ENCODE measurements around the gene NWD2. TPM values are rescaled to one million over a fixed set of nuclear protein-coding genes. Genes with fewer than 3 reads are reported as not detected.

The NWD2 gene
- total RNA-seq, 1 donor from 2014 or later: 1.5 TPM

DNA sequence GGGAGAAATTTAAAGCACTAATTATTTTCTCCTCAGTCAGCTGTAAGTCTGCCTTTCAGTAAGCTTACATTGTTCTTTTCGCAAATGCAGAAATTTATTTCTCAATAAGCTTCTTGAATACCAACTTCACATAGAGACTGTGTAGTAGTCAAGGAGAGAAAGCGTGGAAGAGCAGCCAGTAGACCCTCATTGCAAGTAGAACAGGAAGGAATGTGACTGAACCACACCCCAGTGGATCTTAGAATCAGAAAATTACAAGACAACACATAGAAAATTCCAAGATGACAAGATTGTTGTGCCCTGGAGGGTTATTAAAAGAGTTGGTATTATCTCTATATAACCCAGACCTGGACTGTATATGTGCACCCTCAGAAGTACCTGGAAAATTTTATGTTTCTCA, 224.7 kb downstream of the NWD2 start:
- TF ChIP-seq, protein P1, sequence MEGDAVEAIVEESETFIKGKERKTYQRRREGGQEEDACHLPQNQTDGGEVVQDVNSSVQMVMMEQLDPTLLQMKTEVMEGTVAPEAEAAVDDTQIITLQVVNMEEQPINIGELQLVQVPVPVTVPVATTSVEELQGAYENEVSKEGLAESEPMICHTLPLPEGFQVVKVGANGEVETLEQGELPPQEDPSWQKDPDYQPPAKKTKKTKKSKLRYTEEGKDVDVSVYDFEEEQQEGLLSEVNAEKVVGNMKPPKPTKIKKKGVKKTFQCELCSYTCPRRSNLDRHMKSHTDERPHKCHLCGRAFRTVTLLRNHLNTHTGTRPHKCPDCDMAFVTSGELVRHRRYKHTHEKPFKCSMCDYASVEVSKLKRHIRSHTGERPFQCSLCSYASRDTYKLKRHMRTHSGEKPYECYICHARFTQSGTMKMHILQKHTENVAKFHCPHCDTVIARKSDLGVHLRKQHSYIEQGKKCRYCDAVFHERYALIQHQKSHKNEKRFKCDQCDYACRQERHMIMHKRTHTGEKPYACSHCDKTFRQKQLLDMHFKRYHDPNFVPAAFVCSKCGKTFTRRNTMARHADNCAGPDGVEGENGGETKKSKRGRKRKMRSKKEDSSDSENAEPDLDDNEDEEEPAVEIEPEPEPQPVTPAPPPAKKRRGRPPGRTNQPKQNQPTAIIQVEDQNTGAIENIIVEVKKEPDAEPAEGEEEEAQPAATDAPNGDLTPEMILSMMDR (conservative IDR thresholded peaks at IDR 0.05): no peak

DNA sequence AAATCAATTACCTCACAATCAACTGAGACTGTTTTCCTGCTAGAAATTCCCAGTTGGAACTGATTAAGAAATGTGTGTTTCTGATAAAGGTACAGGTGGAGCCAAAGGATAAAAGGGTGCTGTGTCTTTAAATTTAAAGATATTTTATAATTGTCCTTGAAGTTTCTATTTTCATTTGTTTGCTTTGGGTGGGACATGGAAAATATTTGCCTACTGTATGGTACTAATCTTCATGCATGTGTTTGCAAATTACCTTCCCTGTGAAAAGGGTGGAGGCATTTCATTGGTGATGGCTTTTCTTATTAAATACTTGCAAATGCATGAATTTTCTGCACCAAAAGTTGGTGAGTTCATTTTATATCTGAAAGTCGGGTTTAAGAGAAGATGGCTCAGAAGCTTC, 225.7 kb downstream of the NWD2 start:
- Mint-ChIP-seq H3K27ac (no peak overlapping the region), H3K9me3 (peaks cover 12% of the 10 kb centered on the region)

More for the DNA sequence above, 224.7 kb downstream of the NWD2 start:
- H3K27ac Mint-ChIP-seq: peak overlapping the region; percentile 54
- no peaks in the 10 kb centered on the region for H3K27me3 Mint-ChIP-seq
- peaks cover 25% of the 10 kb centered on the region for H3K4me1 Mint-ChIP-seq (ENCODE audit: unreplicated experiment)
- peaks cover 12% of the 10 kb centered on the region for H3K9me3 Mint-ChIP-seq
- H3K36me3 Mint-ChIP-seq: peaks cover 16% of the 10 kb centered on the region
- no peak for DNase-seq (ENCODE audit: extremely low spot score, unreplicated experiment)
- peak overlapping the region; percentile 16 for H3K4me3 Mint-ChIP-seq

DNA sequence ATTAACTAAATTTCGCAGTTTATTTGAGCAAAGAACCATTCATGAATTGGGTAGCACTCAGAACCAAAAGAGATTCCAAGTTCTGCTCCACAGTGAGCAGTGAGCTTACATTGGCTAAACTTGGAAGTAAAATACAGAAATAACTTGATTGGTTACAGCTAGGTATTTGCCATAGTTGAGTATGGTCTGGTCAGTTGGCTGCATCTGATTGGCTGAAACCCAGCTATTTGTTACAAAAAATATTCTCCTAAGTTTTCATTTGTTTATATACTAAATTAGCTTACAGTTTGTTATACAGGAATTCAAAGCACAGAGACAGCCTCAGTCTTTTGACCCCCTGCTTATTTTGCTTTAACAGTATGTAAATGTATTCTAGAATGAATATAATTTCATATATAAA, 226.6 kb downstream of the NWD2 start:
- Mint-ChIP-seq H3K27ac (no peak overlapping the region), H3K9me3 (peaks cover 12% of the 10 kb centered on the region), H3K27me3 (no peaks in the 10 kb centered on the region), H3K4me1 (ENCODE audit: unreplicated experiment) (peaks cover 22% of the 10 kb centered on the region), H3K4me3 (no peak overlapping the region), H3K36me3 (peaks cover 12% of the 10 kb centered on the region)
- TF ChIP-seq, protein P1 (conservative IDR thresholded peaks at IDR 0.05): no peak
- no peak for DNase-seq (ENCODE audit: extremely low spot score, unreplicated experiment)

More for the DNA sequence above, 225.7 kb downstream of the NWD2 start:
- H3K4me3 Mint-ChIP-seq: no peak overlapping the region
- peaks cover 12% of the 10 kb centered on the region for H3K36me3 Mint-ChIP-seq
- DNase-seq (ENCODE audit: extremely low spot score, unreplicated experiment): no peak
- TF ChIP-seq, protein P1 (conservative IDR thresholded peaks at IDR 0.05): no peak
- no peaks in the 10 kb centered on the region for H3K27me3 Mint-ChIP-seq
- H3K4me1 Mint-ChIP-seq (ENCODE audit: unreplicated experiment): peaks cover 22% of the 10 kb centered on the region

DNA sequence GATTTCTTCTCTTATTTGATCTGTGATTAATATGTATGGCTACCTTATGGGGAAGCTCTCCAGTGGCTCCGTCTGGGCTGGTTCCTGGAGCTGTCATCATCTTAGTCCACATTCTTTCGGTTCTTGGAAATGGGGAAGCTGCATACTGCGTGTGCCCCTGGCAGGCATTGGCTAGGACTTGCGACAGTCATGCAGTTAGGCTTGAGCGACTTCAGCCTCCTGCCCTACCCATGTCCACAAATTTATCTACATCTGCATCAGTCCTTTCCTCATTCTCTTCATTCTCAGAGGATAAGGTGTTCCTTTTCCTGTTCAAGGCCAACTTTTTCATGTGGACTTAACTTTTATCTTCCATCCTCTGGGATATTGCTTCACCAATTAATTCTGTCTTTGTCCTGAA, 227.4 kb downstream of the NWD2 start:
- peak overlapping the region; percentile 94 for H3K27ac Mint-ChIP-seq
- H3K9me3 Mint-ChIP-seq: peaks cover 8% of the 10 kb centered on the region

DNA sequence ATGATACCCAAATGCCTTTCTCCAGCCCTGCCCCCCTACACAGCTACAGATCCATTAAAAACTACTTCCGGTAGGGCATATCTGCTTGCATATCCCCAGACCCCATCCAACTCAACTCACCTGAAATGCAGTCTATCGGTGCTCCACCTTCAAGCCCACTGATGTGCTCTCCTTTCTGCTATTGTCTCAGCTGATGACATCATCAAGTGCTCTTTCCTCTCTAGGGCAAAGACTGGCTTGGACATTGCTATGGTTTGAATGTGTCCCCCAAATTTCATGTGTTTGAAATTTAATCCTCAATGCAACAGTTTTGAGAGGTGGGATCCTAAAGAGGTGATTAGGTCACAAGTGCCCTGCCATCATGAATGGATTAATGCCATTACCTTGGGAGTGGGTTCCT, 229.3 kb downstream of the NWD2 start:
- DNase-seq (ENCODE audit: extremely low spot score, unreplicated experiment): no peak
- Mint-ChIP-seq H3K9me3 (peaks cover 5% of the 10 kb centered on the region), H3K27me3 (no peaks in the 10 kb centered on the region), H3K36me3 (peaks cover 8% of the 10 kb centered on the region), H3K27ac (peak overlapping the region; percentile 86), H3K4me1 (ENCODE audit: unreplicated experiment) (peaks cover 22% of the 10 kb centered on the region), H3K4me3 (peak overlapping the region; percentile 14)
- TF ChIP-seq, protein P1 (conservative IDR thresholded peaks at IDR 0.05): no peak

More for the DNA sequence above, 227.4 kb downstream of the NWD2 start:
- H3K36me3 Mint-ChIP-seq: peaks cover 9% of the 10 kb centered on the region
- peak overlapping the region; percentile 70 for H3K4me3 Mint-ChIP-seq
- no peak for DNase-seq (ENCODE audit: extremely low spot score, unreplicated experiment)
- peaks cover 22% of the 10 kb centered on the region for H3K4me1 Mint-ChIP-seq (ENCODE audit: unreplicated experiment)
- TF ChIP-seq, protein P1 (conservative IDR thresholded peaks at IDR 0.05): no peak
- H3K27me3 Mint-ChIP-seq: no peaks in the 10 kb centered on the region

DNA sequence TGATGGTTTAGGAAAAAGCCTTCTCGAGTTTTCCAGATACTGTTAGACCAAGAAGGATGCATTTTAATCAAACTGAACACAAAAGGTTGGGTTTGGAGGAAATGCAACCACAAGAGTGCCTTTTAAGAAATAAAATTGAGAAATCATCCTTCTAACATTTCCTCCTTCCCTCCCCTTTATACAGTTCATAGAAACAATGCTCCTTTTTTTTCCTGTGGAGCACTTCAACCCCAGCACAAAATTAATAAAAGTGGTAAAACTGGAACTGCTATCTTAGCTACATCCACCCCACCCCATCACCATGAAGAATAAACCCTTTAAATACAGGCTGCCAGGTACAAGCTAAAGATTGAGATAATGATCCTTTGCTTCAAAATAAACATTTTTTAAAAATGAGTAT, 230.5 kb downstream of the NWD2 start:
- peaks cover 8% of the 10 kb centered on the region for H3K36me3 Mint-ChIP-seq
- no peak for DNase-seq (ENCODE audit: extremely low spot score, unreplicated experiment)
- H3K27ac Mint-ChIP-seq: peak overlapping the region; percentile 86
- TF ChIP-seq, protein P1 (conservative IDR thresholded peaks at IDR 0.05): no peak
- H3K4me3 Mint-ChIP-seq: peak overlapping the region; percentile 44
- no peaks in the 10 kb centered on the region for H3K27me3 Mint-ChIP-seq
- H3K9me3 Mint-ChIP-seq: peaks cover 5% of the 10 kb centered on the region
- peaks cover 14% of the 10 kb centered on the region for H3K4me1 Mint-ChIP-seq (ENCODE audit: unreplicated experiment)
